ENCODE data around the gene GBP3. TPM values are rescaled to one million over a fixed set of nuclear protein-coding genes. Genes with fewer than 3 reads are reported as not detected.

GBP3 gene
- total and polyA plus RNA-seq, 2 experiments from 2014 or later = 0.13 TPM; not detected in 1

GRCh38 chr1:89051300-89051954 is 28.8 kb upstream of the GBP3 start:
- Mint-ChIP-seq H3K27me3 (ENCODE audit: insufficient read depth, low read depth, poor library complexity) (no peaks in the 10 kb centered on the region), H3K4me3 (no peak overlapping the region), H3K4me1 (no peaks in the 10 kb centered on the region; the same call in 2 of the 3 replicates), H3K9me3 (no peaks in the 10 kb centered on the region), H3K36me3 (ENCODE audit: low read depth) (no peaks in the 10 kb centered on the region), H3K27ac (no peak overlapping the region)
- no peak overlapping the region for H2AFZ ChIP-seq
- no peak for TF ChIP-seq JUNB (IDR thresholded peaks at IDR 0.05; ENCODE audit: unreplicated experiment)
- TF ChIP-seq CREB1 (CRISPR knock-in tag; IDR thresholded peaks at IDR 0.05; ENCODE audit: low read depth) = no peak
- no peak for TF ChIP-seq STAT1 (IDR thresholded peaks at IDR 0.05; ENCODE audit: unreplicated experiment)
- TF ChIP-seq REST (IDR thresholded peaks at IDR 0.05; ENCODE audit: unreplicated experiment) = no peak
- no peak for TF ChIP-seq EZH2phosphoT487 (IDR thresholded peaks at IDR 0.05; ENCODE audit: unreplicated experiment)
- TF ChIP-seq ZNF462 (CRISPR knock-in tag; IDR thresholded peaks at IDR 0.05) = no peak
- TF ChIP-seq ZNF114 (CRISPR knock-in tag; IDR thresholded peaks at IDR 0.05) = no peak
- no peak for TF ChIP-seq ZNF331 (CRISPR knock-in tag; IDR thresholded peaks at IDR 0.05; ENCODE audit: low read depth)
- no peak for TF ChIP-seq NANOG (IDR thresholded peaks at IDR 0.05; ENCODE audit: borderline replicate concordance)
- no peak for TF ChIP-seq POLR2AphosphoS5 (IDR thresholded peaks at IDR 0.05; ENCODE audit: low read depth)
- TF ChIP-seq CTCF (conservative IDR thresholded peaks at IDR 0.05; ENCODE audit: low read depth in 2 of 2) = no peak
- no peak for TF ChIP-seq ETS1 (IDR thresholded peaks at IDR 0.05)
- TF ChIP-seq EZH2 (IDR thresholded peaks at IDR 0.05; ENCODE audit: low read depth, unreplicated experiment) = no peak
- no peaks in the 10 kb centered on the region for H4K20me1 ChIP-seq (replicated peaks; ENCODE audit: insufficient read depth)
- H3K36me3 ChIP-seq (ENCODE audit: insufficient read depth) = no peaks in the 10 kb centered on the region
- H3K79me2 ChIP-seq (replicated peaks; ENCODE audit: insufficient read depth) = no peaks in the 10 kb centered on the region
- ATAC-seq (no peak), DNase-seq (ENCODE audit: low spot score) (no peak)
- no peaks in the 10 kb centered on the region for H3K9me2 ChIP-seq (ENCODE audit: insufficient read depth)
- H3K4me1 ChIP-seq (ENCODE audit: insufficient read depth) = no peaks in the 10 kb centered on the region
- no peak overlapping the region for H3K4me2 ChIP-seq
- no peaks in the 10 kb centered on the region for H3K27me3 ChIP-seq (ENCODE audit: insufficient read depth)
- H3F3A ChIP-seq (replicated peaks; ENCODE audit: low read depth) = no peaks in the 10 kb centered on the region
- no peak overlapping the region for H3K27ac ChIP-seq (ENCODE audit: low read depth)
- no peak overlapping the region for H3K4me3 ChIP-seq
